Measurements from ENCODE around the gene MMS22L. TPM values are rescaled to one million over a fixed set of nuclear protein-coding genes. Genes with fewer than 3 reads are reported as not detected.
A peak's percentile ranks its signal among the peaks of the same experiment; 100 is the strongest.

Gene MMS22L
- total and polyA plus RNA-seq, 10 of the 15 experiments (the other 5 are each of a cell fraction or from before 2014, with no cell fraction given), result 5.0 to 33.9 (median 18.7) TPM

DNA sequence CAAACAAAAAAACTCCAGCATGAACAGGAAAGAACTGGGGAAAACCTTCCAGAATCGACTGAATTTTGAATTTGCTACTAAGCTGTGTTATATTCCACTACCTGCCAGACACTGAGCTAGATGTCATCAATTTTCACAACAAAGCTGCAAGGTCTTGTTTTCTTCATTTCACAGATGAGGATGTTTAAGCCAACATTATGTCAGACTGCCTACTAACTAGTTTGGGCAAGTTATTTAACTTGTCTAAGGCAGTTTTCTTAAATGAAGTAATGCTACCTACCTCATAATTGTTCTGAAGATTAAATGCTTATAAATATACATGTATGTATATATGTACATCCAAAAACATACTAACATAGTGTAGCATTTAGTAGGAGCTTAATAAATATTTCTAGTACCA lies 144.4 kb downstream of the MMS22L start (continued):
- TF ChIP-seq SUPT20H (IDR thresholded peaks at IDR 0.05; ENCODE audit: borderline replicate concordance, control insufficient read depth, low read depth, low read length), result no peak
- TF ChIP-seq NRF1 (conservative IDR thresholded peaks at IDR 0.05; ENCODE audit: low read depth, low read length), result no peak
- no peak for TF ChIP-seq POU2F2 (IDR thresholded peaks at IDR 0.05; ENCODE audit: borderline replicate concordance, low read depth, low read length)

DNA sequence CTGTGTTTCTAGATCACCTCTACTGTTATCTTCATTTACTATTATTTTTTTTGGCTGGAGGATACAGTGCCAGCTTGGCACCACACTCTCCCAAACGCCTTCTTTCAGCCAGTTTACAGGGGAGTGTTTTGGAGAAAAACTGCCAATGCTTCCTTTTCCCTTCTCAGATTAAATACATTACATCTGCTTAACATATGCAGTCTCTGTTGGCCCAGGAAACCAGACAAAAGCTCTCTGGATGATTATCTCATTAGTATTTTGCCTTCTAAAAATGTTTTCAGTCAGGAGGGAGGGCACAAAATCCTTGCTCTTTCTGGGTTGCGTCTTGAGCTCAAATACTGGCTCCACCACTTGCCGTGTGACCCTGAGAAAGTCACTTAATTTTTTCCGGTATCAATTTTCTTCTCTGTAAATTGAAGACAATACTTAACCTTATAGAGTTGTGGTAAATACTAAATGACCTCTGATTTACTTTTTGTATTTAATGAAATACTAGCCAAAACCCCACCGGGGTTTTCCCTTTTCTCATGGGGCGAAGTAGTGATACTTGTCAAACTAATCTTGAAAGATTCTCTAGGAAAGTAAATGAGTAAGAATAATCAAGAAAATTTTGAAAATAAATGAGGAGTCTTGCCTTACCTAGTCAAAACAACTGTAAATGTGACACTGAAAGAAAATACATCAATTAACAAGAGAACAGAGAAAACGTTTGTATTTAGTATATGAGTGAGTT lies 146.2 kb downstream of the MMS22L start:
- Histone ChIP-seq H3K9ac (ENCODE audit: control insufficient read depth, insufficient read depth, low read length) (no peak overlapping the region), H2AFZ (ENCODE audit: control insufficient read depth, low read depth, low read length) (no peak overlapping the region), H3K4me1 (ENCODE audit: control insufficient read depth, insufficient read depth, low read length) (no peaks in the 10 kb centered on the region), H3K36me3 (ENCODE audit: control insufficient read depth in 2 of 2, insufficient read depth in 2 of 2, low read length in 1 of 2) (no peaks in the 10 kb centered on the region), H3K79me2 (ENCODE audit: control insufficient read depth, insufficient read depth, low read length) (no peaks in the 10 kb centered on the region), H3K27me3 (replicated peaks in 1 of 2; ENCODE audit: control insufficient read depth in 2 of 2, insufficient read depth in 2 of 2, low read length in 1 of 2) (no peaks in the 10 kb centered on the region), H3K4me3 (no peak overlapping the region), H3K9me3 (replicated peaks; ENCODE audit: control insufficient read depth, insufficient read depth, low read length) (no peaks in the 10 kb centered on the region), H3K4me2 (ENCODE audit: control insufficient read depth, insufficient read depth) (no peak overlapping the region), H3K27ac (ENCODE audit: control insufficient read depth, insufficient read depth) (no peak overlapping the region), H4K20me1 (ENCODE audit: control insufficient read depth, insufficient read depth) (no peaks in the 10 kb centered on the region)
- FAIRE-seq (no peak), DNase-seq (ENCODE audit: low read depth, low spot score) (peak; percentile 12), ATAC-seq (peak; percentile 57)
- ChIA-PET POLR2A (no interaction called here), RAD21 (ENCODE audit: unreplicated experiment) (no interaction called here), SMC1A (ENCODE audit: uncharacterized antibody, unreplicated experiment) (no interaction called here), CTCF (no interaction called here)
- intact Hi-C loops (cut with micrococcal nuclease; ENCODE audit: unreplicated experiment) (no loop called here), in situ Hi-C loops (cut with MboI) (no loop called here)
- no TSS peak for BruUV-seq (replicated peaks)
- WGBS (ENCODE audit: insufficient coverage, insufficient replicate concordance, low lambda C conversion rate, missing lambda C conversion rate), result 13% methylated on average over 7 of the region's 7 CpGs
- TF ChIP-seq, protein P1, sequence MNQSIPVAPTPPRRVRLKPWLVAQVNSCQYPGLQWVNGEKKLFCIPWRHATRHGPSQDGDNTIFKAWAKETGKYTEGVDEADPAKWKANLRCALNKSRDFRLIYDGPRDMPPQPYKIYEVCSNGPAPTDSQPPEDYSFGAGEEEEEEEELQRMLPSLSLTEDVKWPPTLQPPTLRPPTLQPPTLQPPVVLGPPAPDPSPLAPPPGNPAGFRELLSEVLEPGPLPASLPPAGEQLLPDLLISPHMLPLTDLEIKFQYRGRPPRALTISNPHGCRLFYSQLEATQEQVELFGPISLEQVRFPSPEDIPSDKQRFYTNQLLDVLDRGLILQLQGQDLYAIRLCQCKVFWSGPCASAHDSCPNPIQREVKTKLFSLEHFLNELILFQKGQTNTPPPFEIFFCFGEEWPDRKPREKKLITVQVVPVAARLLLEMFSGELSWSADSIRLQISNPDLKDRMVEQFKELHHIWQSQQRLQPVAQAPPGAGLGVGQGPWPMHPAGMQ (IDR thresholded peaks at IDR 0.05; ENCODE audit: borderline replicate concordance), result no peak
- TF ChIP-seq ZNF24 (IDR thresholded peaks at IDR 0.05) (peak; percentile 65), NBN (IDR thresholded peaks at IDR 0.05) (no peak), MYC (IDR thresholded peaks at IDR 0.05; ENCODE audit: insufficient read depth, insufficient read length, insufficient replicate concordance, low read length, severe bottlenecking) (no peak), RUNX3 (IDR thresholded peaks at IDR 0.05; ENCODE audit: low read length) (0 out of 2 replicates have a peak, but pooled peaks have one; percentile 8), NR2F1 (conservative IDR thresholded peaks at IDR 0.05) (peak; percentile 56), MTA2 (IDR thresholded peaks at IDR 0.05; ENCODE audit: low read depth) (peak; percentile 50; the same call in 1 of the 2 replicates), POLR2AphosphoS2 (IDR thresholded peaks at IDR 0.05; ENCODE audit: low read depth, low read length) (no peak), ZNF384 (IDR thresholded peaks at IDR 0.05; ENCODE audit: borderline replicate concordance, low read depth, low read length) (no peak)
